ENCODE measurements around the gene DHX15.

Gene DHX15

DNA sequence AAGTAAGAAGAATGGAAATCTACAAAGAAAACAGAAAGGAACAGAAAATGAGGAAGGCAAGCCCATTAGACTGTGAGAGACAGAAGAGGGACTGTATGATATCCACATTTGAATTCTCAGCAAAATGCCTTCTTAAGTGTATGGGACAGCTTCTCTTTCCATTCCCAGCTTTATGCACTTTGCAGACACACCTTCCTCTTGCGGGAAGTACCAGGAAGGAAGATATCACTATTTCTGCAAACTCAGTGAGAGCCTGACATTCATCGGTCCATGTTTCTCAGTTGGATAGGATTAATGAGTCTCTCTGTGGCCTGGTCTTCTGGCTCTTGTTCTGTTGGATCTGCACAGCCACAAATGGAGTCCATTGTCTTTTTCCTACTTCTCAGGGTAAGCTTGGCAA is 31.6 kb upstream of the DHX15 start:
- no peaks in the 10 kb centered on the region; the same call in 1 of the 2 replicates for H3K9me3 ChIP-seq
- peaks cover 16% of the 10 kb centered on the region for H3K27me3 ChIP-seq
- H3K4me3 ChIP-seq (ENCODE audit: low read depth, low read length): no peak overlapping the region
- H3K4me1 ChIP-seq: no peaks in the 10 kb centered on the region
- TF ChIP-seq CTCF (IDR thresholded peaks at IDR 0.05; ENCODE audit: low read depth, low read length): no peak
- no peak for DNase-seq
- H3K36me3 ChIP-seq: no peaks in the 10 kb centered on the region

DNA sequence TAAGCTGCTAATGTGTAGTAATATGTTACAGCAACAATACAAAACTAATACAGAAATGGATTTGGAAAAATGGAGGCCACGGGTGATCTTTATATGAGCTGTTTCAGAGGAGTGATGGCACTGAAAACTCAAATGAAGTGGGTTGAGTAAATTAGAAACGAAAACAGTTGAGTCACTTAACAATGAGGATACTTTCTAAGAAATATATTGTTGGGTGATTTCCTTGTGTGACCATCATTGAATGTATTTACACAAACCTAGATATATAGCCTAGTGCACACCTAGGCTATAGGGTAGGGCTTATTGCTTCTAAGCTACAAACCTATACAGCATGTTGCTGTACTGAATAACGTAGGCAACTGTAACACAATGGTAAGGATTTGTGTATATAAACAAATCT is 30.5 kb upstream of the DHX15 start:
- no peak for DNase-seq
- no peak for TF ChIP-seq CTCF (IDR thresholded peaks at IDR 0.05; ENCODE audit: low read depth, low read length)
- Histone ChIP-seq H3K36me3 (no peaks in the 10 kb centered on the region), H3K9me3 (no peaks in the 10 kb centered on the region; the same call in 1 of the 2 replicates), H3K27me3 (peaks cover 16% of the 10 kb centered on the region), H3K4me3 (ENCODE audit: low read depth, low read length) (no peak overlapping the region), H3K4me1 (no peaks in the 10 kb centered on the region)

GRCh38 chr4:24613502-24613901 is 29.1 kb upstream of the DHX15 start:
- Histone ChIP-seq H3K4me3 (ENCODE audit: low read depth, low read length) (no peak overlapping the region), H3K9me3 (no peaks in the 10 kb centered on the region), H3K27me3 (peaks cover 7% of the 10 kb centered on the region; the same call in 1 of the 2 replicates), H3K4me1 (no peaks in the 10 kb centered on the region), H3K36me3 (no peaks in the 10 kb centered on the region)
- DNase-seq: no peak
- TF ChIP-seq CTCF (IDR thresholded peaks at IDR 0.05; ENCODE audit: low read depth, low read length): no peak

GRCh38 chr4:24611575-24611974 is 27.2 kb upstream of the DHX15 start:
- H3K27me3 ChIP-seq: peaks cover 7% of the 10 kb centered on the region
- H3K9me3 ChIP-seq: no peaks in the 10 kb centered on the region
- H3K4me1 ChIP-seq: no peaks in the 10 kb centered on the region
- H3K4me3 ChIP-seq (ENCODE audit: low read depth, low read length): no peak overlapping the region
- no peak for DNase-seq
- TF ChIP-seq CTCF (IDR thresholded peaks at IDR 0.05; ENCODE audit: low read depth, low read length): no peak
- no peaks in the 10 kb centered on the region for H3K36me3 ChIP-seq

GRCh38 chr4:24607334-24607733 is 23.0 kb upstream of the DHX15 start:
- TF ChIP-seq CTCF (IDR thresholded peaks at IDR 0.05; ENCODE audit: low read depth, low read length): no peak
- H3K27me3 ChIP-seq: peaks cover under 1% of the 10 kb centered on the region
- no peaks in the 10 kb centered on the region for H3K36me3 ChIP-seq
- no peaks in the 10 kb centered on the region for H3K4me1 ChIP-seq
- DNase-seq: no peak
- H3K4me3 ChIP-seq (ENCODE audit: low read depth, low read length): no peak overlapping the region
- H3K9me3 ChIP-seq: no peaks in the 10 kb centered on the region

- Histone ChIP-seq H3K36me3 (no peaks in the 10 kb centered on the region), H3K9me3 (no peaks in the 10 kb centered on the region), H3K4me1 (no peaks in the 10 kb centered on the region), H3K4me3 (ENCODE audit: low read depth, low read length) (no peak overlapping the region), H3K27me3 (peaks cover 15% of the 10 kb centered on the region)
- no peak for TF ChIP-seq CTCF (IDR thresholded peaks at IDR 0.05; ENCODE audit: low read depth, low read length)
- DNase-seq: no peak
Observed at GRCh38 chr4:24605216-24605615, 20.9 kb upstream of the DHX15 start.
